GM18951 (cell line): Measurements from ENCODE around the gene PNO1.

Source experiments
- POLR2A ChIP-seq: IDR thresholded peaks from 4 replicates; pipeline ENCODE4 v1.6.1; 2011; ENCODE audit warnings: mild to moderate bottlenecking; ENCODE audit not compliant: insufficient read length, insufficient read depth; ENCODE audit errors: extremely low read depth
- in situ Hi-C: fragments of 300-500 bp; cut with MboI; formaldehyde crosslinking; loops from one replicate; pipeline ENCODE4 v1.12.0; 2022; ENCODE audit warnings: low sequenced_read_pairs, mixed read lengths, inconsistent platforms; ENCODE audit not compliant: unreplicated experiment

The PNO1 gene

GRCh38 chr2:68190991-68191731, 33.5 kb downstream of the PNO1 start:
- no peak for TF ChIP-seq POLR2A
- in situ Hi-C loops: no loop called here

GRCh38 chr2:68193144-68193543, 35.5 kb downstream of the PNO1 start:
- in situ Hi-C loops: no loop called here
- TF ChIP-seq POLR2A: no peak

GRCh38 chr2:68193787-68194372, 36.2 kb downstream of the PNO1 start:
- TF ChIP-seq POLR2A: no peak
- in situ Hi-C loops: no loop called here

GRCh38 chr2:68195096-68195495, 37.4 kb downstream of the PNO1 start:
- in situ Hi-C loops: no loop called here
- no peak for TF ChIP-seq POLR2A

- in situ Hi-C loops: no loop called here
- no peak for TF ChIP-seq POLR2A
Measured at GRCh38 chr2:68196120-68196716, 38.5 kb downstream of the PNO1 start.

- TF ChIP-seq POLR2A: no peak
- in situ Hi-C loops: no loop called here
Measured at GRCh38 chr2:68200157-68200787, 42.6 kb downstream of the PNO1 start.

- in situ Hi-C loops: no loop called here
Measured at GRCh38 chr2:68203587-68203986, 45.9 kb downstream of the PNO1 start.

GRCh38 chr2:68206793-68207192, 49.1 kb downstream of the PNO1 start:
- in situ Hi-C loops: no loop called here
- no peak for TF ChIP-seq POLR2A

More at GRCh38 chr2:68203587-68203986, 45.9 kb downstream of the PNO1 start:
- TF ChIP-seq POLR2A: no peak

GRCh38 chr2:68214381-68214780, 56.7 kb downstream of the PNO1 start:
- in situ Hi-C loops: no loop called here
- no peak for TF ChIP-seq POLR2A

- TF ChIP-seq POLR2A: no peak
- in situ Hi-C loops: no loop called here
Measured at GRCh38 chr2:68216454-68217310, 59.0 kb downstream of the PNO1 start.

- in situ Hi-C loops: no loop called here
- TF ChIP-seq POLR2A: no peak
Measured at GRCh38 chr2:68217729-68218128, 60.0 kb downstream of the PNO1 start.

GRCh38 chr2:68218343-68218901, 60.7 kb downstream of the PNO1 start:
- no peak for TF ChIP-seq POLR2A
- in situ Hi-C loops: no loop called here
